ENCODE measurements around the gene MAGI3. TPM values are rescaled to one million over a fixed set of nuclear protein-coding genes. Genes with fewer than 3 reads are reported as not detected.
A peak's percentile ranks its signal among the peaks of the same experiment; 100 is the strongest.

The MAGI3 gene
- total and polyA plus RNA-seq, 3 donors from 2014 or later, result 15.8 to 18.9 (median 18.8) TPM

GRCh38 chr1:113672491-113672890 is 282.2 kb downstream of the MAGI3 start:
- Histone ChIP-seq H3K4me3 (no peak overlapping the region), H3K27ac (no peak overlapping the region), H3K27me3 (no peaks in the 10 kb centered on the region), H3K4me1 (no peaks in the 10 kb centered on the region), H3K36me3 (ENCODE audit: low read depth, missing control alignments) (no peaks in the 10 kb centered on the region), H3K9me3 (no peaks in the 10 kb centered on the region)
- TF ChIP-seq POLR2A (IDR thresholded peaks at IDR 0.05), result no peak
- no peak for TF ChIP-seq CTCF (IDR thresholded peaks at IDR 0.05)
- no peak for DNase-seq
- 88 to 92% methylated on average over 4 of the region's 4 CpGs for WGBS, 2 donors
- intact Hi-C loops (cut with DNase I; ENCODE audit: low total_unique reads), result no loop called here

GRCh38 chr1:113674591-113674990 is 284.3 kb downstream of the MAGI3 start:
- H3K27ac ChIP-seq, result no peak overlapping the region
- no peaks in the 10 kb centered on the region for H3K9me3 ChIP-seq
- H3K4me3 ChIP-seq, result no peak overlapping the region
- 84 to 96% methylated on average over 1 of the region's 1 CpG for WGBS, 2 donors
- no peak for TF ChIP-seq POLR2A (IDR thresholded peaks at IDR 0.05)
- no peak for TF ChIP-seq CTCF (IDR thresholded peaks at IDR 0.05)
- H3K4me1 ChIP-seq, result no peaks in the 10 kb centered on the region
- no peak for DNase-seq
- intact Hi-C loops (cut with DNase I; ENCODE audit: low total_unique reads), result no loop called here
- no peaks in the 10 kb centered on the region for H3K36me3 ChIP-seq (ENCODE audit: low read depth, missing control alignments)
- H3K27me3 ChIP-seq, result no peaks in the 10 kb centered on the region

- TF ChIP-seq POLR2A (IDR thresholded peaks at IDR 0.05), result no peak
- TF ChIP-seq CTCF (IDR thresholded peaks at IDR 0.05), result no peak
- no peaks in the 10 kb centered on the region for H3K36me3 ChIP-seq (ENCODE audit: low read depth, missing control alignments)
- WGBS, 2 donors, result 82 to 93% methylated on average over 2 of the region's 2 CpGs
- no peak overlapping the region for H3K27ac ChIP-seq
- H3K9me3 ChIP-seq, result no peaks in the 10 kb centered on the region
- no peaks in the 10 kb centered on the region for H3K4me1 ChIP-seq
- intact Hi-C loops (cut with DNase I; ENCODE audit: low total_unique reads), result loop anchor here (5.0 kb wide), 1 partner anchor 538 kb away; no protein-coding TSS in a partner anchor
- H3K4me3 ChIP-seq, result no peak overlapping the region
- no peak for DNase-seq
- no peaks in the 10 kb centered on the region for H3K27me3 ChIP-seq
Observed at GRCh38 chr1:113675302-113675701, 285.0 kb downstream of the MAGI3 start.

GRCh38 chr1:113676524-113676923 is 286.2 kb downstream of the MAGI3 start:
- no peaks in the 10 kb centered on the region for H3K4me1 ChIP-seq
- H3K9me3 ChIP-seq, result no peaks in the 10 kb centered on the region
- no peak for DNase-seq
- intact Hi-C loops (cut with DNase I; ENCODE audit: low total_unique reads), result loop anchor here (5.0 kb wide), 1 partner anchor 539 kb away; no protein-coding TSS in a partner anchor
- H3K27me3 ChIP-seq, result no peaks in the 10 kb centered on the region
- H3K36me3 ChIP-seq (ENCODE audit: low read depth, missing control alignments), result no peaks in the 10 kb centered on the region
- TF ChIP-seq POLR2A (IDR thresholded peaks at IDR 0.05), result no peak
- no peak overlapping the region for H3K27ac ChIP-seq
- WGBS, 2 donors, result 74 to 81% methylated on average over 5 of the region's 5 CpGs
- no peak overlapping the region for H3K4me3 ChIP-seq

- H3K27me3 ChIP-seq, result no peaks in the 10 kb centered on the region
- 45 to 47% methylated on average over 7 of the region's 7 CpGs for WGBS, 2 donors
- H3K4me3 ChIP-seq, result no peak overlapping the region
- DNase-seq, result no peak
- H3K9me3 ChIP-seq, result no peaks in the 10 kb centered on the region
- no peaks in the 10 kb centered on the region for H3K4me1 ChIP-seq
- no peak for TF ChIP-seq POLR2A (IDR thresholded peaks at IDR 0.05)
- peak; percentile 51 to 62 (median 55) for TF ChIP-seq CTCF (IDR thresholded peaks at IDR 0.05)
- H3K36me3 ChIP-seq (ENCODE audit: low read depth, missing control alignments), result no peaks in the 10 kb centered on the region
- H3K27ac ChIP-seq, result no peak overlapping the region
- intact Hi-C loops (cut with DNase I; ENCODE audit: low total_unique reads), result loop anchor here (5.0 kb wide), 1 partner anchor 540 kb away; no protein-coding TSS in a partner anchor
Observed at GRCh38 chr1:113677250-113678158, 287.2 kb downstream of the MAGI3 start.
